Stimulated activated CD8-positive, alpha-beta memory T cell treated with anti-CD3 and anti-CD28 coated beads, Interleukin-2, amount 100 ng/mL, for 1 hour (primary cell): ENCODE measurements around the gene OR2AK2.

Experiments
- DNase-seq, 2 donors: peaks; one replicate each; pipeline ENCODE4 v3.0.0-alpha.2; 2020; ENCODE audit warnings: low read depth in 2 of 2

Gene OR2AK2, protein sequence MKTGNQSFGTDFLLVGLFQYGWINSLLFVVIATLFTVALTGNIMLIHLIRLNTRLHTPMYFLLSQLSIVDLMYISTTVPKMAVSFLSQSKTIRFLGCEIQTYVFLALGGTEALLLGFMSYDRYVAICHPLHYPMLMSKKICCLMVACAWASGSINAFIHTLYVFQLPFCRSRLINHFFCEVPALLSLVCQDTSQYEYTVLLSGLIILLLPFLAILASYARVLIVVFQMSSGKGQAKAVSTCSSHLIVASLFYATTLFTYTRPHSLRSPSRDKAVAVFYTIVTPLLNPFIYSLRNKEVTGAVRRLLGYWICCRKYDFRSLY

DNA sequence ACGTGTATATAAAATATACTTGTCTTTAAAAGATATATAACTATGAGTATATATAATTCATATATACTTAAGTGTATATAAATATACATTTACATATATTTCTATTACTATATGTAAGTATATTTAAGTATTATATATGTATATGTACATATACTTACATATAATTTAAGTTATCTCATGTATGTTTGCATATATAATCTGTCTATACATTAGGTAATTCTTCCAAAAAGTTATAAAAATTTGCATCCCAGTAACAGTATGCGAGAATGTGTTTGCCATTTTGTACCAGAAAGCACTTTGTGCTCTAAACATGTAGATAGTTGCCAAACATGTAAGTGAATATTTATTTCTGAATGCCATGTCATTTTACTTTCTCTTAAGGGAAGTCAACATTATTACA lies at the start of gene OR2AK2:
TSS of gene OR2AK2 (plus strand) at position 301 of the 400 bp plus-strand sequence. CDS start 144 bp downstream, outside the sequence.
- no peak for DNase-seq

DNA sequence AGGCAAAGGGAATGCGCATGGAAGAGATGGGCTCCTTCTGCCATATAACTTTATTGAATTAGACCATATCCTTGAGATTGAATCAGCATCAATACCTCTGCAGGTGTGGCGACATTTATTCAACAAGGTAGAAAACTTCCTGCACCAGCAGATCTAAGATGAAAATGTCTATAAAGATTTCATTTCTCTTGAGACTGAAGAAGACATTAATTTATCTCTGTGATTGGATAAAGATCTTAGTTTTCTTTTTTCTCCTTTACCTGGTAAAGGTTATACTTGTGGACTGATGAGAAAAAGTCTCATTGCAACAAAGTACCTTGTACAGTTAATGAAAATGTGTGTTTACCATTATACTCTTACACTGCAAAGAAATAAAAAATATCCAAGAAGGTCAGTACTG lies 45.1 kb upstream of the OR2AK2 start, which contains the start of gene OR2T8:
TSS of gene OR2T8 (plus strand) at position 301 of the 400 bp plus-strand sequence. CDS start 766 bp downstream, outside the sequence.
- no peak for DNase-seq

DNA sequence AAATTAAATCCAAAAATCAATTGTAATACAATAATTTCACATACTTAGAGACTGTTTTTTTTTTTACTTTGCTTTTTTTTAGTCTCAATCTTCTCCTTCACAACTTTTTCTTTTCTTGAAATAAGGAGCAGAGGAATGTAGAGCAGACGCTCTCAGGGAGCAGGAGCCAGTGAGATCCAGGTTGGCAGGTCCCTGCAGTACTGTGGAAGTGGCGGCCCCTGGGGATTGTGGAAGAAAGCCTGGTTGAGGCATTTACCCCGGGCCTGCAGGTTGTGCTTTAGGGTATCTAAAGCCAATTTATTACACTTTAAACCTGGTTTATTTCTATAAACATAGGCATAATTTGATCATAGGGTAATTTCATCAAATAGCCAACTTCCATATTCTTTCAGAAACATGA lies 41.1 kb upstream of the OR2AK2 start:
- no peak for DNase-seq

DNA sequence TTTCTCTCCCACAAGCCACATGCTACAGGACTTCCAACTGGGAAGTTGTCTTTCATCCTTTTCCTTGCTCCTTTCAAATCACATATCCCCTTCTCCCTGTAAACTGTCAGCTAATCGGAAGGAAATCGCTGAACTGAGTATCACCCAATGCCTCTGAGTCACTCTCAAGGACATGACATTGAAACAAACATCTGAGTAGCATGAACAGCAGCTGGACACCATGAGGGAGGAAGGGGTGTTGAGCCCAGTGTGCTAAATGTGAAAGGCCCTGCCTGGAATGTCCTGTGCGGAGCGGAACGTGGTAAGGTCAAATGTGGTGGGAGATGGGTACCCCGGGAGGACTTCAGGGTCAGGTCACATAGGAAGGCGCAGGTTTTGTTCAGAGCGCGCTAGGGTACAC lies 40.2 kb upstream of the OR2AK2 start, which contains the start of gene OR2AJ1:
TSS of gene OR2AJ1 (plus strand) at position 22 of the 400 bp plus-strand sequence. CDS start 8,880 bp downstream, outside the sequence.
- no peak for DNase-seq

DNA sequence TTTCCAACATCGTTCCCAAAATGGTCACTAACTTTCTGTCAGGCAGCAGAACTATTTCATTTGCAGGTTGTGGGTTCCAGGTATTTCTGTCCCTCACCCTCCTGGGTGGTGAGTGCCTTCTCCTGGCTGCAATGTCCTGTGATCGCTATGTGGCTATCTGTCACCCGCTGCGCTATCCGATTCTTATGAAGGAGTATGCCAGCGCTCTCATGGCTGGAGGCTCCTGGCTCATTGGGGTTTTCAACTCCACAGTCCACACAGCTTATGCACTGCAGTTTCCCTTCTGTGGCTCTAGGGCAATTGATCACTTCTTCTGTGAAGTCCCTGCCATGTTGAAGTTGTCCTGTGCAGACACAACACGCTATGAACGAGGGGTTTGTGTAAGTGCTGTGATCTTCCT lies 31.0 kb upstream of the OR2AK2 start:
- no peak for DNase-seq

DNA sequence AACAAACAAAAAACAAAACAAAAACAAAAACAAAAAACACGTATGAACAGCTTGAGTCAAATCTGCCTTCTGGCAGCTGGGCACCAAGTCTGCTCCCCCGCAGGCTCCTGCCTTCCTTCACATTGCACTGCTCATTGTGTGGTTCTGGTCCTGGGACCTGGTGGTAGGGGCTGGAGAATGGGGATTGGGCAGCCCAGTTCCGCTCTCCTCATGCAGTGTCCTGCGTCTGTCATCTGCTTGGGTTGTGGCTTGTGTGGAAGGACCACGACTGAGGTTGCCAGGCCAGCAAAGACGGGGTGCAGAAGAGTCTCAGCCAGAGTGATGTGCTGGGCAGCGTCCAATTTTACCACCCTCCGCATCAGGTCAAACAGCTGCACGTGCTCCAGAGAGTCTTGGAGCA lies 29.3 kb upstream of the OR2AK2 start:
- no peak for DNase-seq

DNA sequence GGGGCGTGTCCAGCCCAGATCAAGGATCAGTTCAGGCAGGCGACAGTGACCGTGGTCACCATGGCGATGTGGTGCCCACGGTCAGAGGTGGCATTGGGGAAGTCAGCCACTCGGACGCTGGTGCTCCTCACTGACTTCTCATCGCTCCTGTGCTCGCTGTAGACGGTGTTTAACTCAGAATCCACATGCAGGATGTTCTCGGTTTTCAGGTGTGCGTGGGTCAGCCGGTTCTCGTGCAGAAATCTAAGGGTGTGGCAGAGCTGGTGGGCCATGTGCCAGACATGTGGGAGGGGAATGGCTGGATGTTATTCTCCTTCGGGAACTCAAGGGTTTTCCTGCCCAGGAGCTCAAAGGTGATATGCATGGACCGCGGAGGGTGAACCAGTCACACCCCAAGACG lies 28.6 kb upstream of the OR2AK2 start:
- no peak for DNase-seq

DNA sequence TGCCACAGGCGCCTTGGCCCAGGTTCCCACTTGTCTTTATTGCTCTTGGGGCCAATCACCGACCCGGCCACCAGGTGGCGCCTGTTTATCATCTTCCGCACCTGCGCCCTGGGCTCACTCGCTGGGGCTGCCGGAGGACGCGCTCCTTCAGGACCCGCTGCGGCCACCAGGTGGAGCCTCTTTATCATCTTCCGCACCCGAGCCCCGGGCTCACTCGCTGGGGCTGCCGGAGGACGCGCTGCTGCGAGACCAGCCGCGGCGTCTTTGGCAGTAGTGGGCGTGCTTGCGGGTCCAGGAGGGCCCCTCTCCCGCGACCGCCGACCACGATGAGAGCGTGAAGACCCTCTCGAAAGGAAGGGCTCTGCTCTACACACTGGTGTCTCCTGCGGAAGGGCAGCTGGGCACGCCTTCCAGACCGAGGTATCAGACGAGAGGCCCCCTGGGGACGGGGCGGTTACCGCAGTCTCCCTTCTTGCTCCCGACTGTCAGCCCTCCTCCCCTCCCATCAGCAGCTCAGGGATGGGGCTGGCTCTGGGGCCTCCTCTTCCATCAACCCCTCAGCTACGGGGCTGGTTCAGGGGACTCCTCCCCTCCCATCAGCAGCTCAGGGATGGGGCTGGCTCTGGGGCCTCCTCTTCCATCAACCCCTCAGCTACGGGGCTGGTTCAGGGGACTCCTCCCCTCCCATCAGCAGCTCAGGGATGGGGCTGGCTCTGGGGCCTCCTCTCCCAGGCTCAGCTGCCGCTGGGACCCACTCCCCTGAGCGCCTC lies 27.9 kb upstream of the OR2AK2 start:
- peak; percentile 56 to 64 for DNase-seq

DNA sequence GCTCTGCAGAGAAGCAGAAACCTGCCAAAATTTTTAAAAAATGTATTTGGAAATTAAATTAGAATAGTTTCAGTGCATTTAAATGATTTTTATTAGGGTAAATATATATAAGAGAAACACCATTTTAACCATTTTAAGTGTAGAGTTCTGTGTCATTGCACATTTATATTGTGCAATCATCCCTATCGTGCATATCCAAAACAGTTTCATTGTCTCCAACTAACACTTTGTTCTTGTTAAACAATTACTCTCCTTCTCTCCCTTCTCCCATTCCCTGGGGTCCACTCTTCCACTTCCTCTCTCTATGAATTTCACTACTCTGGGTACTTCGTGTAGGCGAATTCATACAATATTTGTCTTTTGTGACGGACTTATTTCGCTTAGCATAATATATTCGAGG lies 22.4 kb upstream of the OR2AK2 start:
- no peak for DNase-seq

DNA sequence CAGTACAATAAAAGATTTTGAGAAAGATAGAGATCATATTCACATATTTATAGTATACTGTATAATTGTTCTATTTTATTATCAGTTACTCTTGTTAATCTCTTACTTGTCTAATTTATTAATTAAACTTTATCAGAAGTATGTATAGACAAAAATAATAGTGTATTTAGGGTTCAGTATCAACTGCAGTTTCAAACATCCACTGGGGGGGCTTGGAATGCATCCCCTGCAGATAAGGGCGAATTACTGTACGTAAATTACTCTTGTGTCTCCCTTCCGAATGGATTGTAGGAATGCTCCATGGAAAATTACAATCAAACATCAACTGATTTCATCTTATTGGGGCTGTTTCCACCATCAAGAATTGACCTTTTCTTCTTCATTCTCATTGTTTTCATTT lies 16.5 kb upstream of the OR2AK2 start, which contains the start of gene OR2L8:
TSS of gene OR2L8 (plus strand) at position 301 of the 400 bp plus-strand sequence. CDS start at position 301, 0 bp downstream.
- no peak for DNase-seq

DNA sequence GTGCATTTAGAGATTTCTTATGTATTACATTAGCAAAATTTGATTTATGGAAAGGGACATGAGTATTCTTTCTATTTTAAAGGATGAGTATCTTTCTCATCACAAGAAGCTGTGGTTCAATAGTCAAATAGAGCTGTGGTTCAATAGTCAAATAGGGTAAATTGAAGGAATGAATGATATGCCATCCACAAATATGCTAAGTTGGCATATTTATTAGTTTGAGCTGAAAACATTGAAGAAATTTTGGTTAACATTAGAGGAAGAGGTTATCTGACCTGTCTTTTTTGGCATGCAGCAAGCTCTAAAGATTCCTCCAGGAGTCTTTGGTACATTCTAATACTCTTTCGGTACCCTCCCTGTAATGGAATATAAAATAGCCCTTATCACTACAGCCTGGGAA lies 11.6 kb upstream of the OR2AK2 start:
- DNase-seq: no peak

DNA sequence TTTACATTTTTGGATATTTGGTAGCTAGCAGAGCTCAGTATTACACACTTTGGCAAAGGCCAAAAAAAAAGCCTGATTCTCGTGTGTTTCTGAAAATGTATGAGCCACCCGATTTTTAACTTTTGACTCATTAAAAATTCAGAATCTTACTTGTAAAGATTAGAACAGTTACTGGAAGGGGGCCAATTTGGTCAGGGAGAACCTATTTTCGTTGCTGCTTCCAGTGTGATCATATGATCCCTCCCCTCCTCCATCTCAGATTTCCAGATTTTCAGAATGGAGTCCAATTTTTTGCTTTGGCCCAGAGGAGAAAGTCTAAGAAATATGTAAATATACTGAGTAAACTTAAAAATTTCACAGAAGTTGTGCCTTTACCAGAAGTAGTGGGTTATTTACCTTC lies 3.2 kb upstream of the OR2AK2 start:
- no peak for DNase-seq

DNA sequence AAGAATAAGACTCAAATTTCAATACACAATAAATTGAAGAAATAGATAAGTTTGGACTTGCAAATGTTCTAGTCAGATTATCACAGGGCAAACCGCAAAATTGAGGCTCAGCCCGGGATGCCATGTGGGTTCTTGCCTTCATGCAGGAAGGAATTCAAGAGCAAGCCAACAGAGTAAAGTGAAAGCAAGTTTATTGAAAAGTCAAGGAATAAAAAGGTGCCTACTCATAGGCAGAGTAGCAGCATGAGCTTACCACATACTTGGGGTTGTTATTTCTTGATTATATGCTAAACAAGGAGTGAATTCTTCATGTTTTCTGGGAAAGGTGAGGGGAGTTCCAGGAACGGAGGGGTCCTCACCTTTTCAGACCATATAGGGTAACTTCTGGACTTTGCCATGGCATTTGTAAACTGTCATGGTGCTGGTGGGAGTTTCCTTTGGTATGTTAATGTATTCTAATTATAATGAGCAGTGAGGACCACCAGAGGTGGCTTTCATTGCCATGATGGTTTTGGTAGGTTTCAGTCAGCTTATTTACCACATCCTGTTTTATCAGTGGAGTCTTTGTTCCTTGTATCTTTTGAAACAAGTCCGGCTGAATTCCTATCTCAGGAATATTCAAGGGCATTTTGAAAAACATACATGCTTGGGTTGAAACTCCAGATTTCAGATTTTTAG lies 2.0 kb upstream of the OR2AK2 start:
- DNase-seq: no peak

DNA sequence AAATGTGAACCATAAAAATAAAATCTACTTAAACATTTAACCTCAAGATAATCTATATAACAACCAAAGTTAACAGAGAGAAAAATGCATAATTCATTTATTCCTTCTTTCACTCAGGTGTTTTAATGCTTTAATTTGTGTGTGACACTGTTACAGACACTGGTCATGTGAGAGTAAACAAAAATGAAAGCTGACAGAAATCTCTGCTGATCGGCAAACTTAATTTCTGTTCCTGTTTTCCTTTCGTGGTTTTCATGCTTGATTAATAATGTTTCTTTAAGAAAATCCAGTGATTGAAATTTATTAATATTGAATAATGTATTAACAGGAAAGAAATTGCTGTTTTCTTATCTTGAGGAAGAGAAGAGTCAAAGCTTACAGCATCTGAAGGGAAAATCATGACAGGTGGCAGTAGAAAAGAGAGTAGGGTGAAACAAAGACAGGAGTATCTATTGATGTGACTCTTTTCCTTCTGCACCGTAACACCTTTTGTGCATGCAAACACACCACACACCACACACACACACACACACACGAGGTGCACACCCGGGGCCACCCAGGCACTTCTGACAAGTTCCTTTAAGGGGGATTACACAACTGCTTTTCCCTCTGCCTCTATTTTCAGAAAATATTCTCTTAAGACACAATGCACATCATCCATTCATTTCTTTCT lies 1.6 kb downstream of the OR2AK2 start:
- DNase-seq: no peak

DNA sequence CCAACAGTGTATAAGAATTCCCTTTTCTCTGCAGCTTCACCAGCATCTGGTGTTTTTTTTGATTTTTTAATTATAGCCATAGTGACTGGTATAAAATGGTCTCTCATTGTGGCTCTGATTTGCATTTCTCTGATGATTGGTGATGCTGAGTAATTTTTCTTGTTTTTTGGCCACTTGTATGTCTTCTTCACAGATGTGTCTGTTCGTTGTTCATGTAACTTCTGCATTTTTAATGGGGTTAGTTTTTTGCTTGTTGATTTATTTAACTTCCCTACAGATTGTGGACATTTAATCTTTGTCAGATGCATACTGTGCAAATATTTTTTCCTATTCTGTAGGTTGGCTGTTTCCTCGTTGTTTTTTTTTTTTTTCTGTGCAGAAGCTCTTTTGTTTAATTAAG lies 28.0 kb downstream of the OR2AK2 start:
- DNase-seq: no peak

DNA sequence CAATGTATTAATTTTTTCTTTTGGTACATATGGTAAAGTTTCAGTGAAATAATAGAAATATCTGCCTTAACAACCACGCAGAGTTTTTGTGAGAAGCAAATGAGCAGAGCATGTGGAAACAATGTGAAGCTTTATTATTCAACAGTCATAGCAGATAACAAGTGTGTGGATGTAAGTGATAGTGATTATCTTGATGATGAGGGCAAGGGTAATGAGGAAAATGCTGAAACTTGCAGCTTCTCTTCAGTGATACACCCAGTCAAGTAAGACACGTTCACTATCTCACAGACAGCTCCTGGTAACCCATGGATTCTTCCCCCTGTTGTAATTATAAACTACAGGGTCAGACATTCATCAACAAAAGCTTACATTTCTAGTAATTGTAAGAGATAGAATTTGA lies 33.8 kb downstream of the OR2AK2 start:
- no peak for DNase-seq

DNA sequence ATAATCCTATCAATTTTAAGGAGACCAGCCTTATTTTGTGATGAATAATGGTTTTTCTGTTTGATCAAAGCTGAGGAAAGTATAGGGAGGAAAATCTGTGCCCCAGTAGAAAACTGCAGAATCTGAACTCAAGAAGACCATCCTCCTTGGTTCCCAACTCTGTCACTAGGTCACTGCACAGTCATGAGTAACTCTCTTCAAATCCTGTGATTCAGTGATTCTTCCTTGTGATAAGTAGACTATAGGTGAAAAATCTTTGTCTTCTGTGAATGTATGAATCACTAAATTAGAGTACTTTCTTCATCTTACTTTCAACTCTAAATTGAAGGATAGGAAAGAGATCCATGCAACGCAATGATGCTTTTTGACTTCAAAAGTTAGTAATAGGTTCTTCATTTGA lies 35.1 kb downstream of the OR2AK2 start:
- no peak for DNase-seq

DNA sequence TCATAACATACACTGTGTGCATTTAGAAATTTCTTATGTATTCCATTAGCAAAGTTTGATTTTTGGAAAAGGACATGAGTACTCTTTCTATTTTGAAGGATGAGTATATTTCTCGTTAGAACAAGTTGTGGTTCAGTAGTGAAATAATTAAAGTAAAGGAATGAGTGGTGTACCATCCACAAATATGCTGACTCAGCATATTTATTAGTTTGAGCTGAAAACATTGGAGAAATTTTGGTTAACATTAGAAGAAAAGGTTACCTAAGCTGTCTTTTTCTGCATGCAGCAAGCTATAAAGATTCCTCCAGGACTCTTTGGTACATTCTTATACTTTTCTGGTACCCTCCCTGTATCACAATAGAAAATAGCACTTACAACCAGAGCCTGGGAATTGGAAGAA lies 42.7 kb downstream of the OR2AK2 start:
- no peak for DNase-seq

DNA sequence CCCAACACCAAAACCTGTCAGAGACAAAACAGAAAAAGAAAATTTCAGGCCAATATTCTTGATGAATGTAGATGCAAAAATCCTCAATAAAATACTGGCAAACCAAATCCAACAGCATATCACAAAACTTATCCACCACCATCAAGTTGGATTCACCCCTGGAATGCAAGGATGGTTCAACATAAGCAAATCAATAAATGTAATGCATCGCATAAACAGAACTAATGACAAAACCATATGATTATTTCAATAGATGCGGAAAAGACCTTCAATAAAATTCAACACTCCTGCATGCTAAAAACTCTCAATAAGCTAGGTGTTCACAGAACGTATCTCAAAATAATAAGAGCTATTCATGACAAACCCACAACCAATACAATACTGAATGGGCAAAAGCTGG lies 44.6 kb downstream of the OR2AK2 start:
- no peak for DNase-seq

DNA sequence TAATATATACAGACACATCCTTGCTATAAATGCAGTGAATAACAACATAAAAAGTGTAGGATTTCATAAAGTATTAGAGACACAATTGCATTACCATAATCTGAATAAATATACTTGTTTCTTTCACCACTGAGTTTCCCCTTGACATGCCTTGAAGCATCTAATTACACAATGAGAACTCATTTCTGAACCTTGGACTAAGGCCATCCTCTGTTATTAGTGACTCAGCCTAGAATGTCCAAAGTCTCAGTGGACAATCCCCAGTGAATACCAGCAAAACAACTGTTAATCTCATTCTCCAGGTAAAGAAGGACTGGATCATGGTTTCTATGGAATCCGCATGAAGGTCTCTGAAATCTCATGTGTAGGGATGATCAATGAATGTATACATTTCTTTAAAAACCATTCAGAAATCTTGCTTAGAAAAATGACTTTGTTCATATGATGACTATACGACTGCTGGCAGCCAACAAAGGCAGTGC lies 48.2 kb downstream of the OR2AK2 start, which contains the start of gene OR2L5:
TSS of gene OR2L5 (plus strand) at position 432 of the 482 bp plus-strand sequence. CDS start 8,288 bp downstream, outside the sequence.
- DNase-seq: no peak

DNA sequence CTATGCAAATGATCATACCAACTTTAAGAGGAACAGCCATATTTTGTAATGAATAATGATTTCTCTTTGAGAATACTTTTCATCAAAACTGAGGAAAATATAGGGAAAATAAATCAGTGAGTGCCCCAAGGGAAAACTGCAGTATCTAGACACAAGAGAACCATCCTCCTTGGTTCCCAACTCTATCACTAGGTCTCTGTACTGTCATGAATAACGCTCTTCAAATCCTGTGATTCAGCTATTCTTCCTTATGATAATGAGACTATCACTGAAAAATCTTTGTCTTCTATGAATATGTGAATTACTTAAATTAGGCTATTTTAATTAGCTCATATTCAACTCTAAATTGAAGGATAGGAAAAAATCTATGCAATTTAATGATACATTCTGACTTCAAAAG lies 50.8 kb downstream of the OR2AK2 start:
- no peak for DNase-seq
